Measurements from ENCODE around the gene MEFV. TPM values are rescaled to one million over a fixed set of nuclear protein-coding genes. Genes with fewer than 3 reads are reported as not detected.
A peak's percentile ranks its signal among the peaks of the same experiment; 100 is the strongest.

The MEFV gene
- total RNA-seq, 6 experiments from 2014 or later = 0.66 to 1.7 (median 1.0) TPM

DNA sequence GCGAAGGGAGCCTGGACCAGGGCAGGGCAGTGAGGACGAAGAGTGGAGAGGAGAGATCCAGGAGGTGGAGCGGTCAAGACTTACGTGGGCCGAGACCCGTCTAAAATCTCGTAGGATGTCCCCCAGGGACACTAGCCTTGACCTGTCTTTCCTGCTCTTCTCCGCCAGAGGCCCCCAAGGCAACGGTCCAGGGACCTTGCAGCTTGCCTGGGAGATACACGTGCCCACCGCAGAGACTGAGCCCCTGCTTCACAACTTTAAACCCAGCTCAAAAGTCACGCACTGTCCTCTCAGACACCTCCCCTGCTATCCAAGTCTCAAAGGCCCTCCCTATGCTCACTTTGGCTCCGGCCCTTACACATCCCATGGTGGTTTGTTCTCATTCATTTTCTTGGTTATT, 39.4 kb upstream of the MEFV start:
- no peak overlapping the region for H3K27ac ChIP-seq
- peaks cover 0 to 12% (median 2%) of the 10 kb centered on the region in 4 donors for H3K36me3 ChIP-seq
- TF ChIP-seq POLR2A (IDR thresholded peaks at IDR 0.05) = no peak
- TF ChIP-seq, protein P1, sequence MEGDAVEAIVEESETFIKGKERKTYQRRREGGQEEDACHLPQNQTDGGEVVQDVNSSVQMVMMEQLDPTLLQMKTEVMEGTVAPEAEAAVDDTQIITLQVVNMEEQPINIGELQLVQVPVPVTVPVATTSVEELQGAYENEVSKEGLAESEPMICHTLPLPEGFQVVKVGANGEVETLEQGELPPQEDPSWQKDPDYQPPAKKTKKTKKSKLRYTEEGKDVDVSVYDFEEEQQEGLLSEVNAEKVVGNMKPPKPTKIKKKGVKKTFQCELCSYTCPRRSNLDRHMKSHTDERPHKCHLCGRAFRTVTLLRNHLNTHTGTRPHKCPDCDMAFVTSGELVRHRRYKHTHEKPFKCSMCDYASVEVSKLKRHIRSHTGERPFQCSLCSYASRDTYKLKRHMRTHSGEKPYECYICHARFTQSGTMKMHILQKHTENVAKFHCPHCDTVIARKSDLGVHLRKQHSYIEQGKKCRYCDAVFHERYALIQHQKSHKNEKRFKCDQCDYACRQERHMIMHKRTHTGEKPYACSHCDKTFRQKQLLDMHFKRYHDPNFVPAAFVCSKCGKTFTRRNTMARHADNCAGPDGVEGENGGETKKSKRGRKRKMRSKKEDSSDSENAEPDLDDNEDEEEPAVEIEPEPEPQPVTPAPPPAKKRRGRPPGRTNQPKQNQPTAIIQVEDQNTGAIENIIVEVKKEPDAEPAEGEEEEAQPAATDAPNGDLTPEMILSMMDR (IDR thresholded peaks at IDR 0.05) = no peak
- peak in 1 of 4 donors; percentile 12 for ATAC-seq
- intact Hi-C loops (cut with DNase I) = no loop called here
- H3K9me3 ChIP-seq = peaks cover 5 to 26% (median 8%) of the 10 kb centered on the region in 4 donors
- 73% methylated on average over 9 of the region's 13 CpGs for WGBS (ENCODE audit: insufficient coverage, low coverage, low lambda C conversion rate, missing lambda C conversion rate)
- no peak overlapping the region for H3K4me3 ChIP-seq
- H3K27me3 ChIP-seq = no peaks in the 10 kb centered on the region
- no peaks in the 10 kb centered on the region for H3K4me1 ChIP-seq
- DNase-seq = no peak

DNA sequence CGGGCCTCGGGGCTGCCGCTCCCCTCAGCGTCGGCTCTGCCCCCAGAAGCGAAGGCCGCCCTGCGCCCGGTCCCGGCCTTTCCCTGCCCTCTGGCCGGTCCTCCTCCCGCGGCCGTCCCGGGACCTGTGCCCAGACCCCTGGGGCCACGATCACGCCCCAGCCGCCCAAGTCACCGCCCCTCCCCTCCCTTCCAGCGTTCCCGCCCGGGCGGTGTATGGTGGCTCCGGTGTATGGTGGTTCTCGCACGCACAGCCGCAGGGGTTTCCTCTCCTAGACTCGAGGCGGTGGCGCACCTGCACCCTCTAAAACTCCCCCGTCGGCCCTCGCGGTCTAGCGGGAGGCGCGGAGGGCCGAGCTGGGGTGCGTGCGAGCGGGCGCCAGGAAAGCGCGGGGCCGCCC, 38.8 kb upstream of the MEFV start:
- no peak for DNase-seq
- Histone ChIP-seq H3K4me1 (no peaks in the 10 kb centered on the region), H3K27me3 (no peaks in the 10 kb centered on the region), H3K27ac (no peak overlapping the region), H3K9me3 (peaks cover 4 to 30% (median 11%) of the 10 kb centered on the region in 4 donors), H3K4me3 (no peak overlapping the region), H3K36me3 (peaks cover 0 to 18% (median 4%) of the 10 kb centered on the region in 4 donors)
- TF ChIP-seq, protein P1 (IDR thresholded peaks at IDR 0.05) = no peak
- no peak for TF ChIP-seq POLR2A (IDR thresholded peaks at IDR 0.05)
- intact Hi-C loops (cut with DNase I) = no loop called here
- ATAC-seq = peak in 1 of 4 donors; percentile 19
- 43% methylated on average over 23 of the region's 45 CpGs for WGBS (ENCODE audit: insufficient coverage, low coverage, low lambda C conversion rate, missing lambda C conversion rate)

DNA sequence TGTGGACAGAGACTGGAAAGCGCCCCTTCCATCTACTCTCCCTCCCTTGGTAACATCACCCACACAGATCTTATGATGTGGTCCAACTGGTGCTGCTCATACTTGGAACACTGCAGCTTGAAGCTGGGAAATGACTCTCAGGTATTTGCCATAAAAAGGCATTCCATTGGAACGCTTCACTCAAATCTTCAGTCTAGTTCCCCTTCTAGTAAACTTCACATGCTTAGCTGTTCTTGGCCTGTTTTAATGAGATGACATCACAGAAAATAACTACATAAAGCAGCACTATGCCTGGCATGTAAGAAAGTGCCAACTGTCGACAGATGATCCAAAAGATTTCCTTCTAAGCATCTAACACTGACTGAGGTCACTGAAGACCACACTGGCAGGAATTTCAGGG, 36.2 kb upstream of the MEFV start:
- TF ChIP-seq, protein P1 (IDR thresholded peaks at IDR 0.05) = no peak
- no peak for TF ChIP-seq POLR2A (IDR thresholded peaks at IDR 0.05)

DNA sequence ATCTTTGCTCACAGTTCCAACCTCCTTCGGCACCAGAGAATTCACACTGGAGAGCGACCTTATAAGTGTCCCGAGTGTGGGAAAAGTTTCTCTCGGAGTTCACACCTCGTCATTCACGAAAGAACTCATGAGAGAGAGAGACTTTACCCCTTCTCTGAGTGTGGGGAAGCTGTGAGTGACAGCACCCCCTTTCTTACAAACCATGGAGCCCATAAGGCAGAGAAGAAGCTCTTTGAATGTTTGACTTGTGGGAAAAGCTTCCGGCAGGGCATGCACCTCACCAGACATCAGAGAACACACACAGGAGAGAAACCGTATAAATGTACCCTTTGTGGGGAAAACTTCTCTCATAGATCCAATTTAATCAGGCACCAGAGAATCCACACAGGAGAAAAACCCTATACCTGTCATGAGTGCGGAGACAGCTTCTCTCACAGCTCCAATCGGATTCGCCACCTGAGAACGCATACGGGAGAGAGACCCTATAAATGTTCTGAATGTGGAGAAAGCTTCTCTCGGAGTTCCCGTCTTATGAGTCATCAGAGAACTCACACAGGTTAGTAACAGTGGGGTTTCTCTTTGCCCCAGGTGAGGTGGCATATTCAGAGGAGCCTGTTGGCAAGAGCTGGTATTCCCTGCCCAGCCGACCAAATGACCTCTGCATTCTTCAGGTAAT, 33.7 kb upstream of the MEFV start:
- WGBS (ENCODE audit: insufficient coverage, low coverage, low lambda C conversion rate, missing lambda C conversion rate) = over 99% methylated on average over 10 of the region's 16 CpGs
- no peak for TF ChIP-seq POLR2A (IDR thresholded peaks at IDR 0.05)
- TF ChIP-seq, protein P1 (IDR thresholded peaks at IDR 0.05) = no peak
- Histone ChIP-seq H3K27ac (no peak overlapping the region), H3K27me3 (no peaks in the 10 kb centered on the region), H3K36me3 (peaks cover 0 to 56% (median 25%) of the 10 kb centered on the region in 4 donors), H3K4me1 (peaks cover 0 to 2% (median 0%) of the 10 kb centered on the region in 4 donors), H3K9me3 (peaks cover 3 to 44% (median 21%) of the 10 kb centered on the region in 4 donors), H3K4me3 (no peak overlapping the region)
- ATAC-seq (no peak), DNase-seq (no peak)
- intact Hi-C loops (cut with DNase I) = loop anchor here in 1 of 2 donors (10.0 kb wide), 1 partner anchor 205 kb away; the partner anchor contains the start of gene C16orf90

More for the DNA sequence above, 36.2 kb upstream of the MEFV start:
- ATAC-seq (no peak), DNase-seq (no peak)
- Histone ChIP-seq H3K27ac (no peak overlapping the region), H3K27me3 (no peaks in the 10 kb centered on the region), H3K36me3 (peaks cover 0 to 41% (median 17%) of the 10 kb centered on the region in 4 donors), H3K4me3 (no peak overlapping the region), H3K4me1 (no peaks in the 10 kb centered on the region), H3K9me3 (peaks cover 3 to 44% (median 20%) of the 10 kb centered on the region in 4 donors)
- intact Hi-C loops (cut with DNase I) = no loop called here
- WGBS (ENCODE audit: insufficient coverage, low coverage, low lambda C conversion rate, missing lambda C conversion rate) = 95% methylated on average over 3 of the region's 3 CpGs
